ENCODE data around the gene SRPK2.

SRPK2 gene

GRCh38 chr7:105187302-105188169, 201.2 kb downstream of the SRPK2 start:
- Histone ChIP-seq H3K36me3 (replicated peaks) (no peaks in the 10 kb centered on the region), H3K4me3 (ENCODE audit: low read depth, low read length) (no peak overlapping the region), H3K27me3 (replicated peaks) (no peaks in the 10 kb centered on the region), H3K27ac (no peak overlapping the region)
- TF ChIP-seq, protein P1, sequence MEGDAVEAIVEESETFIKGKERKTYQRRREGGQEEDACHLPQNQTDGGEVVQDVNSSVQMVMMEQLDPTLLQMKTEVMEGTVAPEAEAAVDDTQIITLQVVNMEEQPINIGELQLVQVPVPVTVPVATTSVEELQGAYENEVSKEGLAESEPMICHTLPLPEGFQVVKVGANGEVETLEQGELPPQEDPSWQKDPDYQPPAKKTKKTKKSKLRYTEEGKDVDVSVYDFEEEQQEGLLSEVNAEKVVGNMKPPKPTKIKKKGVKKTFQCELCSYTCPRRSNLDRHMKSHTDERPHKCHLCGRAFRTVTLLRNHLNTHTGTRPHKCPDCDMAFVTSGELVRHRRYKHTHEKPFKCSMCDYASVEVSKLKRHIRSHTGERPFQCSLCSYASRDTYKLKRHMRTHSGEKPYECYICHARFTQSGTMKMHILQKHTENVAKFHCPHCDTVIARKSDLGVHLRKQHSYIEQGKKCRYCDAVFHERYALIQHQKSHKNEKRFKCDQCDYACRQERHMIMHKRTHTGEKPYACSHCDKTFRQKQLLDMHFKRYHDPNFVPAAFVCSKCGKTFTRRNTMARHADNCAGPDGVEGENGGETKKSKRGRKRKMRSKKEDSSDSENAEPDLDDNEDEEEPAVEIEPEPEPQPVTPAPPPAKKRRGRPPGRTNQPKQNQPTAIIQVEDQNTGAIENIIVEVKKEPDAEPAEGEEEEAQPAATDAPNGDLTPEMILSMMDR (IDR thresholded peaks at IDR 0.05; ENCODE audit: low read depth, low read length, missing control alignments): no peak
- DNase-seq: no peak
- in situ Hi-C loops (cut with HindIII; ENCODE audit: low pct_ligation_motif_present, low sequenced_read_pairs): no loop called here

- TF ChIP-seq, protein P1 (IDR thresholded peaks at IDR 0.05; ENCODE audit: low read depth, low read length, missing control alignments): no peak
- no peaks in the 10 kb centered on the region for H3K27me3 ChIP-seq (replicated peaks)
- in situ Hi-C loops (cut with HindIII; ENCODE audit: low pct_ligation_motif_present, low sequenced_read_pairs): no loop called here
- no peaks in the 10 kb centered on the region for H3K36me3 ChIP-seq (replicated peaks)
- H3K4me3 ChIP-seq (ENCODE audit: low read depth, low read length): no peak overlapping the region
- no peak for DNase-seq
- no peak overlapping the region for H3K27ac ChIP-seq
These were observed 203.3 kb downstream of the SRPK2 start for GRCh38 chr7:105185290-105186010.

DNA sequence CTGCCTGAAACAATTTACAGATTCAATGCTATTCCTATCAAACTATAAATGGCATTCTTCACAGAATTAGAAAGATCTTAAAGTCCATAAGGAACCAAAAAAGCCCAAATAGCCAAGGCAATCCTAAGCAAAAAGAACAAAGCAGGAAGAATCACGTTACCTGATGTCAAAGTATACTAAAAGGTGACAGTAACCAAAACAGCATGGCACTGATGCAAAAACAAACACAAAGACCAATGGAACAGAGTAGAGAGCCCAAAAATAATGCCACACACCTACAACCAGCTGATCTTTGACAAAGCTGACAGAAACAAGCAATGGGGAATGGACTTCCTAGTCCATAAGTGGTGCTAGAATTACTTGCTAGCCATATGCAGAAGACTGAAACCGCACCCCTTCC, 208.7 kb downstream of the SRPK2 start:
- TF ChIP-seq, protein P1 (IDR thresholded peaks at IDR 0.05; ENCODE audit: low read depth, low read length, missing control alignments): no peak
- in situ Hi-C loops (cut with HindIII; ENCODE audit: low pct_ligation_motif_present, low sequenced_read_pairs): no loop called here
- Histone ChIP-seq H3K27me3 (replicated peaks) (no peaks in the 10 kb centered on the region), H3K27ac (no peak overlapping the region), H3K36me3 (replicated peaks) (no peaks in the 10 kb centered on the region), H3K4me3 (ENCODE audit: low read depth, low read length) (no peak overlapping the region)
- DNase-seq: no peak

DNA sequence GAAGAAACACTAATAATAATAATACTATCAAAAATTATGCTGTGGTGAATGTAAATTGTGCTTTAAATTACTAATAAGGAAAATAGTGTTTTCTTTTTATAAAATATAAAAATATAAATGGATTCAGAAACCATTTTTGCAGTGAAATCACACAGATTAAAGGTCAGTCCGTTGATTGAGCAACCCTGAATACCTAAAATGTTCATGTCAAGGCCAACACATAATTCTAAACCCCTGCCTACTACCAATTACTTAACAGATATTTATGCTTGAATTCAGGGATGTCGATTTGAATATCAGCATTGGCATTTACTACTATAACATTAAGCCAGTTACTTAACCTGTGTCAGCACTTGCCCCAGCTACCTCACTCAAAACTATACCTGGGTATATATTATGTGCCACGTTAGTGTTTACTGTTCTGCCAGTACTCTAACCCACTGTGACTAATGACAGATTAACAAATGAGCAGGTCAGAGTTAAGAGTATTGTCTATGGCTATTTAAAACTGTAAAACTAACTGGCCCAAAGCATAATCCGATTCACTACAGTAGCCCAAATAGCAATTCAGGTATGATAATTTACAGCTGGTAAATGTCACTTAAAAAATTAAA, 209.7 kb downstream of the SRPK2 start:
- TF ChIP-seq, protein P1 (IDR thresholded peaks at IDR 0.05; ENCODE audit: low read depth, low read length, missing control alignments): no peak
- Histone ChIP-seq H3K27ac (no peak overlapping the region), H3K27me3 (replicated peaks) (no peaks in the 10 kb centered on the region), H3K4me3 (ENCODE audit: low read depth, low read length) (no peak overlapping the region), H3K36me3 (replicated peaks) (no peaks in the 10 kb centered on the region)
- no peak for DNase-seq
- in situ Hi-C loops (cut with HindIII; ENCODE audit: low pct_ligation_motif_present, low sequenced_read_pairs): no loop called here

GRCh38 chr7:105178177-105178576, 210.5 kb downstream of the SRPK2 start:
- Histone ChIP-seq H3K27ac (no peak overlapping the region), H3K36me3 (replicated peaks) (no peaks in the 10 kb centered on the region), H3K27me3 (replicated peaks) (no peaks in the 10 kb centered on the region), H3K4me3 (ENCODE audit: low read depth, low read length) (no peak overlapping the region)
- no peak for DNase-seq
- in situ Hi-C loops (cut with HindIII; ENCODE audit: low pct_ligation_motif_present, low sequenced_read_pairs): no loop called here
- TF ChIP-seq, protein P1 (IDR thresholded peaks at IDR 0.05; ENCODE audit: low read depth, low read length, missing control alignments): no peak

Measured in brain microvascular endothelial cell (primary cell).